ENCODE measurements around the gene ARHGEF39.
"Not testable (repeated sequence)": the region's sequence is repeated elsewhere in the genome, so short reads cannot be mapped to it uniquely, and the experiment has no call there.

ARHGEF39 gene

DNA sequence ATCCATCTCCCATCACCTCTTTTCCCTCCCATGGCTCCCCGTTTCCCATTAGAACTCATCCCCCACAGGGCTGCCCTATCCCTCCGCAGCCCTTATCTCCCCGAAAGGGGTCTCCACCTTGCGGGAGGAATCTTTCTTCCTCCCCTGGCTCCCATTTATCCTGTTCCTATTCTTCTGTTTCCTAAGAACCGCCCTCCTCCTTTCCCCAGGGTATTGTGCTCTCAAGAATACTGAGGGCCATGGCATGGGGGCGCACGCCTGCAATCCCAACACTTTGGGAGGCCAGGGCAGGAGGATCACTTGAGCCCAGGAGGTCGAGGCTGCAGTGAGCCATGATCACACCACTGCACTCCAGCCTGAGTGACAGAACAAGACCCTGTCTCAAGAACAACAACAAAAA is 47.4 kb downstream of the ARHGEF39 start:
- peaks cover 7% of the 10 kb centered on the region for H3K4me1 ChIP-seq (ENCODE audit: control insufficient read depth, insufficient read depth, low read length)
- H3K27me3 ChIP-seq (ENCODE audit: control insufficient read depth, insufficient read depth, low read length) = peaks cover 15% of the 10 kb centered on the region
- no peaks in the 10 kb centered on the region for H3K36me3 ChIP-seq (ENCODE audit: control insufficient read depth, insufficient read depth, low read length)
- peak overlapping the region; percentile 76 for H3K9ac ChIP-seq (ENCODE audit: low read length)
- H3K4me3 ChIP-seq (ENCODE audit: low read length) = peak overlapping the region; percentile 48
- no peaks in the 10 kb centered on the region for H3K9me3 ChIP-seq (ENCODE audit: control insufficient read depth, low read length)

DNA sequence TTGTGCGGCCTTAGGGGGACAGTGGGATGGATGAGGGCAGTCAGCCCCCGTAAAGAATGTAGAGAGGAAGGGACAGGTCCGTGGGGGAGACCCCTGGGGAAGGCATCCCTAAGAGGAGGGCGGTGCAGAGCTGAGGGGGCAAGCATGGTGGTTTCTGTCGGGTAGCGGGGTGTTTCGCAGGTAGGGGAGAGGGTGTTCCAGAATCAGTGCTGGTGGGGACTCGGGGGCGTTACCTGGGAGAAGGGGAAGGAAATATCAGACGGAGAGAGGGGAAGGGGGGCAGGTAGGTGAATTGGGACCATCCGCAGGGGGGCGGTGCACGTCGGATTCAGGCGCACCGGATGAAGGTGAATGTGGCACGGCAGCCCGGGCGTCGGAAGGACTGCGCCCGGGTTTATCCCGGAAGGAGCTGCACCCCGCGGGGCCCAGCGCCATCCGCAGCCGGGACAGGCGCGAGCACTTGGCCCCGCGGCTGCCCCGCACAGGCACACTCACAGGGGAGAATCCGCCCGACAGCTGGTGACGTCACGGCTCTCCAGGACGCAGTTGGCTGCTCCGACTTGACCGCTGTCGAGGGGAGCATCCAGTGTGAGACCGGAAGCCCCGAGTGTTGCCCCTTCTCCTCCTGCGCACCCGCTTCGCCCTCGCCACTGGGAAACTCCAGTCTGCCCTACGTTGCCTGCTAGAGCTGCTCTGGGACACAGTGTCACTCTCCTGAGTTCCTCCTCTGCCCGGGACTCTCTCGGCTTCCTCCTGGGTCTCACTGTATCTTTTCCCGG is 48.1 kb downstream of the ARHGEF39 start:
- Histone ChIP-seq H3K9me3 (ENCODE audit: control insufficient read depth, low read length) (no peaks in the 10 kb centered on the region), H3K27me3 (ENCODE audit: control insufficient read depth, insufficient read depth, low read length) (peaks cover 15% of the 10 kb centered on the region), H3K9ac (ENCODE audit: low read length) (peak overlapping the region; percentile 76), H3K36me3 (ENCODE audit: control insufficient read depth, insufficient read depth, low read length) (no peaks in the 10 kb centered on the region), H3K4me3 (ENCODE audit: low read length) (peak overlapping the region; percentile 48), H3K4me1 (ENCODE audit: control insufficient read depth, insufficient read depth, low read length) (peaks cover 7% of the 10 kb centered on the region)

DNA sequence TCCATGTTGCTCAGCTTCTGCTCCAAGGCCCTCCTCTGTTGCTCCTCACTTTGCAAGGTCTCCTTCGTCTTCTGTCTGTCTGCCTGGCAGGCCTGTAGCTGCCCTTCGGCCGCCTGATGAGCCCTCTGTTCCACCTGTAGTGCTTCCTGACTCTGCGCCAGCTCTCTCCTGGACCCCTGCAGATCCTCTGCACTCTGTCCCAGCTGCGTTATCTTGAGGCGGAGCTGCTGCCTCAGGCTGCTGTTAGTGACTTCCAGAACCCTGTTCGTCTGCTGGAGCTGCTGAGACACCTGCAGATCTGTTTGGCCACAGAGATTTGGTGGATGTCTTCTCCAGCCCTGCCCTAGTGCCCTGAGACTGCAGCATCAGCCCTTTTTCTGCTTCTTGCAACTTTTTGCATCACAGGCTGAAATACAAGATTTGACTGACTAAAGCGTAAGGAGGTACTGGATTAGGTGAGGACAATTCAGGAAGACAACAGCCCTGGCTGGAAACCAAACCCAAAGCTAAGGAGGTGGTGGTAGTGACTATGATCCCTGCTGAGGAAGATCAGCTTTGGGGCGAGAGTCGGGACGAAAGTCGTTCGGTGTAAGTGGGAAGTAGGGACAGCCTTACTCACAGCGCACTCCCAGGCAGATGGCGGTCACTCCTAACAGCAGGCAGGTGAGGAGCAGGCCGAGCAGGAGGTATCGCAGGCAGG is 48.9 kb downstream of the ARHGEF39 start:
- Histone ChIP-seq H3K9me3 (ENCODE audit: control insufficient read depth, low read length) (no peaks in the 10 kb centered on the region), H3K9ac (ENCODE audit: low read length) (peak overlapping the region; percentile 76), H3K36me3 (ENCODE audit: control insufficient read depth, insufficient read depth, low read length) (no peaks in the 10 kb centered on the region), H3K4me1 (ENCODE audit: control insufficient read depth, insufficient read depth, low read length) (peaks cover 7% of the 10 kb centered on the region), H3K27me3 (ENCODE audit: control insufficient read depth, insufficient read depth, low read length) (peaks cover 15% of the 10 kb centered on the region), H3K4me3 (ENCODE audit: low read length) (no peak overlapping the region)

DNA sequence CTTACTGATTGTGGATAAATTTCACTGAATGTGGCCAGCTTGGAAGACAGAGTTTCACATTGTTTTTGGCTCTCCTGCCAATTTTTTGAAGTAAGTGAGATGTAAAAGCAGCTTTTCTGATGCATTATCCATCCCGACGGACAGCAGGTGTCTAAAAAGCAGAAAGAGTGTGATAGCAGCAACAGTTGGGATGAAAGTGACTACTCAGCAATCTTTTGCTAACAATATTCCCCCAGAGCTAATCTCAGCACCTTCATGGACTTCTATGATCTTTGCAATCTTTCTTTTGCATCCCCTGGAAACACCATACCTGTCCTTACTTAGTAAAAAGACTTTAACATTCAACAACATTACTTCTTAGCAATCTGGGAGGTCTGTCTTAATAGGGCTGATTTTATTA is 52.2 kb downstream of the ARHGEF39 start:
- H3K27me3 ChIP-seq (ENCODE audit: control insufficient read depth, insufficient read depth, low read length) = peaks cover 15% of the 10 kb centered on the region

DNA sequence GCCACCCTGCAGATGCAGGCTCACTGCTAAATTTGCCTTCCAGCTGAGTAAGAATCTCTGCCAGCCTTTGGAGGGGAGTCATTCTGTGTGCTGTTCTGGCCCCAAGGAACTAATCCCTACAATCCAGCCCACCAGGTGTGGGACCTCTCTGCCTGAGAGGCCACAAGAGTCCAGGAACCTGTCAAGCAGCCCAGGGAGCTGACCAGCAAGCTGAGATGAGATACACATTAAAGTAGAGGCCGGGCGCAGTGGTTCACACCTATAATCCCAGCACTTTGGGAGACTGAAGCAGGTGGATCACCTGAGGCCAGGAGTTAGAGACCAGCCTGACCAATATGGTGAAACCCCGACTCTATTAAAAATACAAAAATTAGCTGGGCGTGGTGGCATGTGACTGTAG is 52.9 kb downstream of the ARHGEF39 start:
- H3K36me3 ChIP-seq (ENCODE audit: control insufficient read depth, insufficient read depth, low read length); H3K4me1 ChIP-seq (ENCODE audit: control insufficient read depth, insufficient read depth, low read length); H3K9me3 ChIP-seq (ENCODE audit: control insufficient read depth, low read length); H3K27me3 ChIP-seq (ENCODE audit: control insufficient read depth, insufficient read depth, low read length); H3K9ac ChIP-seq (ENCODE audit: low read length); H3K4me3 ChIP-seq (ENCODE audit: low read length): not testable (repeated sequence)

More for the DNA sequence above, 52.2 kb downstream of the ARHGEF39 start:
- H3K9me3 ChIP-seq (ENCODE audit: control insufficient read depth, low read length) = no peaks in the 10 kb centered on the region
- no peak overlapping the region for H3K4me3 ChIP-seq (ENCODE audit: low read length)
- peaks cover 7% of the 10 kb centered on the region for H3K4me1 ChIP-seq (ENCODE audit: control insufficient read depth, insufficient read depth, low read length)
- no peak overlapping the region for H3K9ac ChIP-seq (ENCODE audit: low read length)
- no peaks in the 10 kb centered on the region for H3K36me3 ChIP-seq (ENCODE audit: control insufficient read depth, insufficient read depth, low read length)

DNA sequence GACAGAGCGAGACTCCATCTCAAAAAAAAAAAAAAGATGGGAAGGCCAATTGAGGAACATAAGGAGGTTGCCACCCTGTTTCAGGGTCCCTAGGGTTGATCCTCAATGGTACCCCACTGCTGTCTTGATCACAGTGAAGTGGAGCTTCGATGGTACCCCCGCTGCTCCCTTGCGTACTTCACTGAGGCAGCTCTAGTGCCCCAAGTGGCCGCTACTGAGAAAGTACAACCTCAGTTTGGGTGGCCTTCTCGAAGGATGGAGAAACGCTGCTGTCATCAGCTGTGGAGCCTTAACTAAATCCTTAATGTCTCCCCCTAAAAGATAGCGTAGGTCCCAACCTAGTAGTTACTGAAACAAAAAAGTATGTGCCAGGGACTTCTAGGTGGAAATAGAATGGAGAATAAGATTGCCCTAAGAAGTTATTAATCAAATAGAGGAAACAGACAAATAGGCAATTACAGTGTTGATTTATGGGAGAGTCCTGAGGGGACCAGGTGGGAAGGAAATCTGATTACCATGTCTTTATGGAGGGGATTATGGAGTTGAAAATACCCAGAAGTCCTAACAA is 53.7 kb downstream of the ARHGEF39 start:
- Histone ChIP-seq H3K9ac (ENCODE audit: low read length) (no peak overlapping the region), H3K4me1 (ENCODE audit: control insufficient read depth, insufficient read depth, low read length) (peaks cover 5% of the 10 kb centered on the region), H3K4me3 (ENCODE audit: low read length) (no peak overlapping the region), H3K36me3 (ENCODE audit: control insufficient read depth, insufficient read depth, low read length) (no peaks in the 10 kb centered on the region), H3K27me3 (ENCODE audit: control insufficient read depth, insufficient read depth, low read length) (peaks cover 1% of the 10 kb centered on the region), H3K9me3 (ENCODE audit: control insufficient read depth, low read length) (no peaks in the 10 kb centered on the region)

DNA sequence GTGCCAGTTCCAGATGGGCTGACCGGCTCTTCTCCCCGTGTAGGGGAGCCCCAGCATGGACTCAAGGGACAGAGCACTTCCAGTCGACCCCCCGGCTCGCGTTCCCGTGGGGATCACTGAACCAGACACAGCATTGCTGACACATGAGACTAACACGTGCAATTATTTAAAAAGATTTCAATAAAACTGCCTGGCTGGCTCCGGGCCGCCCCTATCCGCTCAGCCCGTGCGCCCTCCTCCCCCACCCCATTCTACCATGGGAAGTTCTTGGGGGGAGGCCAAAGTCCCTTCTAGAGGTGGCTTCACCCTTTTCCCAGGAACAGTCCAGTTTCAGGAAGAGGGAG is 55.2 kb downstream of the ARHGEF39 start:
- Histone ChIP-seq H3K4me1 (ENCODE audit: control insufficient read depth, insufficient read depth, low read length) (peaks cover 5% of the 10 kb centered on the region), H3K4me3 (ENCODE audit: low read length) (no peak overlapping the region), H3K36me3 (ENCODE audit: control insufficient read depth, insufficient read depth, low read length) (no peaks in the 10 kb centered on the region), H3K9ac (ENCODE audit: low read length) (no peak overlapping the region), H3K27me3 (ENCODE audit: control insufficient read depth, insufficient read depth, low read length) (no peaks in the 10 kb centered on the region), H3K9me3 (ENCODE audit: control insufficient read depth, low read length) (no peaks in the 10 kb centered on the region)
